Hepatocyte (in vitro differentiated cells): ENCODE data around the gene KIF5B. TPM values are rescaled to one million over a fixed set of nuclear protein-coding genes. Genes with fewer than 3 reads are reported as not detected.
A peak's percentile ranks its signal among the peaks of the same experiment; 100 is the strongest.

Experiments
- DNase-seq: peaks from one replicate; pipeline ENCODE4 v3.0.0-alpha.2; 2016; ENCODE audit warnings: low spot score
- H2AFZ ChIP-seq: fragments of 200-600 bp; sonication (generic); 2 replicates; pipeline ENCODE4 v1.6.0; 2016; ENCODE audit warnings: antibody characterized with exemption, mild to moderate bottlenecking
- H3K27ac ChIP-seq: fragments of 200-600 bp; sonication (generic); 2 replicates; pipeline ENCODE4 v1.5.1; 2016; ENCODE audit warnings: mild to moderate bottlenecking
- H3K27me3 ChIP-seq: fragments of 200-600 bp; sonication (generic); 2 replicates; pipeline ENCODE4 v1.6.1; 2016
- H3K36me3 ChIP-seq: fragments of 200-600 bp; sonication (generic); replicated peaks from 2 replicates; pipeline ENCODE4 v1.5.1; 2016; ENCODE audit warnings: low read depth; ENCODE audit not compliant: insufficient read depth
- H3K4me1 ChIP-seq: fragments of 200-600 bp; sonication (generic); 2 replicates; pipeline ENCODE4 v1.5.1; 2016; ENCODE audit warnings: mild to moderate bottlenecking, moderate library complexity; ENCODE audit not compliant: insufficient read depth
- H3K4me2 ChIP-seq: fragments of 200-600 bp; sonication (generic); 2 replicates; pipeline ENCODE4 v1.6.0; 2016
- H3K4me3 ChIP-seq: fragments of 200-600 bp; sonication (generic); 2 replicates; pipeline ENCODE4 v1.5.1; 2016; ENCODE audit warnings: mild to moderate bottlenecking
- H3K79me2 ChIP-seq: fragments of 200-600 bp; sonication (generic); 2 replicates; pipeline ENCODE4 v1.6.0; 2017; ENCODE audit warnings: mild to moderate bottlenecking
- H3K9me2 ChIP-seq: fragments of 200-600 bp; sonication (generic); replicated peaks from 2 replicates; pipeline ENCODE4 v1.6.0; 2017; ENCODE audit warnings: mild to moderate bottlenecking; ENCODE audit not compliant: insufficient read depth
- H3K9me3 ChIP-seq: fragments of 200-600 bp; sonication (generic); 2 replicates; pipeline ENCODE4 v1.5.1; 2016; ENCODE audit warnings: low read depth, mild to moderate bottlenecking
- H4K20me1 ChIP-seq: fragments of 200-600 bp; sonication (generic); 2 replicates; pipeline ENCODE4 v1.6.0; 2016; ENCODE audit warnings: mild to moderate bottlenecking; ENCODE audit not compliant: insufficient read depth, poor library complexity, severe bottlenecking
- CTCF ChIP-seq: fragments of 200-600 bp; sonication (generic); IDR thresholded peaks from 2 replicates; pipeline ENCODE4 v1.5.1; 2016; ENCODE audit warnings: antibody characterized with exemption, mild to moderate bottlenecking; ENCODE audit not compliant: poor library complexity
- EZH2 ChIP-seq: fragments of 200-600 bp; sonication (generic); IDR thresholded peaks from 2 replicates; pipeline ENCODE4 v1.6.1; 2016; ENCODE audit warnings: antibody characterized with exemption, mild to moderate bottlenecking, borderline replicate concordance
- EZH2phosphoT487 ChIP-seq: fragments of 200-600 bp; sonication (generic); IDR thresholded peaks from one replicate; pipeline ENCODE4 v1.6.1; 2018; ENCODE audit warnings: antibody characterized with exemption, mild to moderate bottlenecking, low read depth, moderate library complexity; ENCODE audit not compliant: unreplicated experiment, severe bottlenecking
- WGBS: methylation state at CpG from one replicate; pipeline ENCODE4 v1.1.6; 2016; ENCODE audit warnings: low lambda C conversion rate; ENCODE audit errors: missing lambda C conversion rate; 5-methylcytosine and 5-hydroxymethylcytosine counted together
- polyA plus RNA-seq: library from polyadenylated mRNA; unstranded; fragments of >200 nt; fragmentation: Nextera tagmentation; extraction: Ambion mirVana; gene quantifications from 2 replicates; pipeline ENCODE4 v1.2.1, GENCODE V29; 2016
- total RNA-seq: library from RNA; depleted of rRNA; stranded (reverse); fragments of >200 nt; gene quantifications from 2 replicates; pipeline ENCODE4 v1.2.3, GENCODE V29; 2014

Gene KIF5B
- total and polyA plus RNA-seq, 2 experiments from 2014 or later = 51.6 to 141 TPM

- Histone ChIP-seq H3K4me3 (no peak overlapping the region), H3K9me3 (no peaks in the 10 kb centered on the region), H3K27me3 (no peaks in the 10 kb centered on the region), H2AFZ (no peak overlapping the region), H3K27ac (no peak overlapping the region), H3K4me1 (no peaks in the 10 kb centered on the region), H3K4me2 (no peak overlapping the region), H3K79me2 (peaks cover 24% of the 10 kb centered on the region), H4K20me1 (no peaks in the 10 kb centered on the region), H3K36me3 (no peaks in the 10 kb centered on the region), H3K9me2 (no peaks in the 10 kb centered on the region)
- TF ChIP-seq CTCF (no peak), EZH2phosphoT487 (no peak), EZH2 (no peak)
- no peak for DNase-seq
- 92% methylated on average over 5 of the region's 5 CpGs for WGBS
Measured at GRCh38 chr10:32015386-32015785, 40.8 kb downstream of the KIF5B start.

GRCh38 chr10:32007026-32007425, 49.2 kb downstream of the KIF5B start:
- Histone ChIP-seq H3K9me3 (no peaks in the 10 kb centered on the region), H3K27ac (no peak overlapping the region), H3K4me1 (no peaks in the 10 kb centered on the region), H3K79me2 (no peaks in the 10 kb centered on the region), H2AFZ (no peak overlapping the region), H3K4me3 (no peak overlapping the region), H3K36me3 (no peaks in the 10 kb centered on the region), H4K20me1 (no peaks in the 10 kb centered on the region), H3K27me3 (no peaks in the 10 kb centered on the region), H3K4me2 (no peak overlapping the region), H3K9me2 (no peaks in the 10 kb centered on the region)
- TF ChIP-seq EZH2 (no peak), EZH2phosphoT487 (no peak), CTCF (no peak)
- WGBS = 85% methylated on average over 2 of the region's 2 CpGs
- no peak for DNase-seq

GRCh38 chr10:32005050-32005449, 51.2 kb downstream of the KIF5B start:
- Histone ChIP-seq H3K79me2 (no peaks in the 10 kb centered on the region), H3K9me3 (no peaks in the 10 kb centered on the region), H4K20me1 (no peaks in the 10 kb centered on the region), H3K9me2 (no peaks in the 10 kb centered on the region), H3K27me3 (no peaks in the 10 kb centered on the region), H3K4me1 (no peaks in the 10 kb centered on the region), H3K36me3 (no peaks in the 10 kb centered on the region), H3K4me3 (no peak overlapping the region), H3K4me2 (no peak overlapping the region), H2AFZ (no peak overlapping the region), H3K27ac (no peak overlapping the region)
- WGBS = 57% methylated on average over 4 of the region's 4 CpGs
- TF ChIP-seq EZH2 (no peak), CTCF (peak; percentile 54)
- DNase-seq = peak; percentile 49

GRCh38 chr10:32004161-32004591, 52.0 kb downstream of the KIF5B start:
- TF ChIP-seq CTCF = no peak
- TF ChIP-seq EZH2 = no peak
- no peak for TF ChIP-seq EZH2phosphoT487
- Histone ChIP-seq H2AFZ (no peak overlapping the region), H3K9me2 (no peaks in the 10 kb centered on the region), H3K27me3 (no peaks in the 10 kb centered on the region), H3K4me1 (no peaks in the 10 kb centered on the region), H3K79me2 (no peaks in the 10 kb centered on the region), H3K36me3 (no peaks in the 10 kb centered on the region), H3K27ac (no peak overlapping the region), H3K4me3 (no peak overlapping the region), H4K20me1 (no peaks in the 10 kb centered on the region), H3K4me2 (no peak overlapping the region), H3K9me3 (no peaks in the 10 kb centered on the region)
- DNase-seq = peak; percentile 17
- 73% methylated on average over 3 of the region's 3 CpGs for WGBS
